ENCODE data around the gene PCLO. TPM values are rescaled to one million over a fixed set of nuclear protein-coding genes. Genes with fewer than 3 reads are reported as not detected.
"Not testable (repeated sequence)": the region's sequence is repeated elsewhere in the genome, so short reads cannot be mapped to it uniquely, and the experiment has no call there.

The PCLO gene
- total RNA-seq, 1 donor from 2014 or later, result not detected

DNA sequence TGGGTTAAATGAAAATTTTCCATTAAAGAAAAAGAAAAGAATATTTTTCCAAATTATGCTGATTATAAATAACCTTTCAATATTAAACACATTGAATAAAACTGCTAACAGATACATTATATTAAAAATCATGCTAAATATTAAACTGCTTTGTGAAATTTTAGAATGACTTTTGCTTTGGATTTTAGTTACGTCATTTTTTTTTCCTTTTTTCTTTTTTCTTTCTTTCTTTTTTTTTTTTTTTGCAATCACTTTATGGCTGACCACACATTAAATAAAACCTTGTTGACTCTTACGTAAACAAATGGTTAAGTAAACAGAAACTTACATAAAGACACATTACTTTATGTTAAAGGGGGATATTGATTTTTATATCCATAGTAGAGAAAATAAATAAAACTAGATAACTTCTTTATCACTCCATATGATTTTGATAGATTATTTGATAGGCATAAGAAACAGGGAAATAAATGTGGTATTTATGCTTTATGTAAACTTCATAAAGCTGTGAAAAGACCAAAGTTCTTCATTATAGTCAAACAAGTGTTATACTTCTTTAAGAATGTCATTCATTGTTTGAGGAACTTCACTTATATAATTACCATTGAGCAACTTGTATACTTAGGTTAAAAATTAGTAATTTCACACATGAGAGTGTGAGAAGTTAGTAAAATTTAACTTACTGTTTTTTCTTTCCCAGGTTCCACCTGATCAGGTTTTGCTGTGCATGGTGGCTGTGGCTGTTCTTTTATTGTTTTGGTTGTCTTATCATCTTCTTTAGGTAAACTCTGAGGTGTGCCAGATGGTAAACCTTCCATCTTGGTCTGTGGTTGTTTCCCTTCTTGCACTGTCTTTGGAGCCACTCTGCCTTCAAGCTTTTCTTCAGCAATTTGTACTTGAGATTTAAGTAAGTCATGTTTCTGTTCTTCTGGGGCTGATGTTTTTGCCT, 197.3 kb downstream of the PCLO start:
- intact Hi-C loops (cut with micrococcal nuclease), result no loop called here

- intact Hi-C loops (cut with micrococcal nuclease), result no loop called here
Measured at GRCh38 chr7:82964150-82964882, 198.4 kb downstream of the PCLO start.

- intact Hi-C loops (cut with micrococcal nuclease), result no loop called here
Measured at GRCh38 chr7:82961240-82961639, 201.4 kb downstream of the PCLO start.

DNA sequence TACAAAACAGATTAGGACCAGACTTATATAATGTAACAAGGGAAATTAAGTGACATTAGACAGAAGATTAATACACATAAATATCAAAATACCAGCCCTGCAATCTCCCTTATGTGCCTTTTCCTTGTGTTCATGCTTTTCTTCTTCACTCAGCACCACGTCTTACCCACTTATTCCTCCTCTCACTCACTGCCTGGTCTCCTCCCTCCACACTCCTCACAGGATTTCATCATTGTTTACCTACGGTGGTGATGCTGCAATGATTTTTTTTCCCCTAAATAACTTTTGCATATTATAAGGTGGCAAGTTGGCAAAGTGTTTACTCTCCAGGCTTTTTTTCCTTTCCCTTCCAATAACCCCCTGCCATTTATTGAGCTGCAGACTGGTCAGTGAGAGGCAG, 203.2 kb downstream of the PCLO start:
- intact Hi-C loops (cut with micrococcal nuclease), result no loop called here

GRCh38 chr7:82957521-82957920, 205.2 kb downstream of the PCLO start:
- intact Hi-C loops (cut with micrococcal nuclease), result no loop called here

DNA sequence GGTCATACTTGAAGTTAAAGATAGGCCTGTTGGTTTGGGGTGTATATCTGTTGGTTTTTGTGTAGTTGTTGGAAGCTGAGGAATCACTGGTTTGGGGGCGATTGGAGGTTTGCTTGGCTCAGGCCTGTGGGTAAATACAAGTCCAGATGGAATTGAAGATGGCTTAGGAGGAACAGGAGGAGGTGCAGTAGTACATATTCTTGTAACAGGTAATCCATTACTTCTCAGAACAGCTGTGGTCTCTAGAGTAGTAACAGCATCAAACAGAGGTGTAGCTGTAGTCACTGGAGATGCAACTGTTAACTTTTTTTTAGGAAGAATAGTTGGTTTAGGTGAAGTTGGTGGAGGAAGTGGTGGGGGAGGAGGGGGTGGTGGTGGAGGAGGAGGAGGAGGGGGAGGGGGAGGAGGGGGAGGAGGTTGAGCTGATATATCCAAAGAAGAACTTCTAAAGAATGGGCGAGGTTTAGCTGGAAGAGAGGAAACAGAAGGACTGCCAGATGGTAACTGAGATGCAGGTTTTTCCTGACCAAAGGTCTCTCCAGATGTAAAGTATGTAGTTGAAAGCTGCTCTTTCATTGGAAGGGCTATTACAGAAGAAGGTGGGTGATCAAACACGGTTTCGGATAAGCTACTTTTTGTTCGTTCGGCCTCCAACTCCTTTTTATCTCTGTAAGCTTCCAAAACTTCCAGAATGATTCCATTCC, 209.2 kb downstream of the PCLO start:
- intact Hi-C loops (cut with micrococcal nuclease), result no loop called here

DNA sequence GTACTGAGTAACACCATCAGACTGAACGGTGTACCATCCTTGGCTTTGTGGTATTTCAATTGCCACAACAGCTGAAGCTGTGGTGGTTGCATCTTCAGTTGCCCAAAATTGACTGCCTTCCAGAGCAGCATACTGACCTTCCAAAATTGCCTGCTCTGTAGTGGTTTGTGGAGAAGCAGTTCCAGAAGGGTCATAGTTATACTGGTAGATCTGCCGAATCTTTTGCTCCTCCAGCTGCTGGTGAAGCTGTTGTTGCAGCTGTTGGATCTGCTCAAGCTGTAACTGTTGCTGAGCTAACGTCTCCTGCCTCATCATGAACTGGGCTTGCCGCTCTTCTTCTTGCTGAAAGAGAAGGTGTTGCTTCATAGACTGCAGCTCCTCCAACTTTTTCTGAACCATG, 212.2 kb downstream of the PCLO start:
- intact Hi-C loops (cut with micrococcal nuclease), result no loop called here

DNA sequence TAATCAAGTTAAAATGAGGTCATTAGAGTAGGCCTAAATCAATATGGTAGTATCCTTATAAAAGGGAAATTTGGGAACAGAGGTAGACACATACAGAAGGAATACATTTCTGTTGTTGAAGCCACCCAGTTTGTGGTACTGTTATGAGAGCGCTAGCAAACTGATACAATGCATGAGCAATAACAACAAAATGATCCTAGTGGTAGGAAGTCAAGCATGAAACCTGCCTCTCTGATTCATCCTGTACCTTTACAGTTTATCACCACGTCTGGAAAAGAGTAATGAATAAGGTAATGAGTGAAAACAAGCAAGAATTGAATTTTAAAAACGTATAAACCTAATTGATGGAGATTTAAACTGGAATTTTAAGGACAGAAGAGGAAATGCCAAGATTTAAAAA, 217.2 kb downstream of the PCLO start:
- intact Hi-C loops (cut with micrococcal nuclease), result no loop called here

DNA sequence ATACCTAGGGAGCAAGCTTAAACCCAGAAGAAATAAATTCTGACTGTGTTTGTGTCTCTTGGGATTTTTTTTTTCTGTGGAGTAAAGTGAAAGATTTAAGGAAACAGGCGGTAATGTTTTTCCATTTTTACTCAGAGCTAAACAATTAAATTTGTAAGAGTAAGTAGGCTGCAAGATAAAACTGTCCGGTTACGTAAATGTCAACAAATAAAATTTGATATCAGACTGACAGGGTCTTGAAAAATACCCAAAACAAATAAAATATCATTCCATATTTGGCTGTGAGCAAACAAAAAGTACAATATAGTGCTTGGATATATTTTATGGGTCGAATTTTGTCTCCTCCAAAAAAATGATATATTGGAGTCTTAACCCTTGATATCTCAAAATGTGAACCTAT, 217.6 kb downstream of the PCLO start:
- intact Hi-C loops (cut with micrococcal nuclease), result no loop called here

DNA sequence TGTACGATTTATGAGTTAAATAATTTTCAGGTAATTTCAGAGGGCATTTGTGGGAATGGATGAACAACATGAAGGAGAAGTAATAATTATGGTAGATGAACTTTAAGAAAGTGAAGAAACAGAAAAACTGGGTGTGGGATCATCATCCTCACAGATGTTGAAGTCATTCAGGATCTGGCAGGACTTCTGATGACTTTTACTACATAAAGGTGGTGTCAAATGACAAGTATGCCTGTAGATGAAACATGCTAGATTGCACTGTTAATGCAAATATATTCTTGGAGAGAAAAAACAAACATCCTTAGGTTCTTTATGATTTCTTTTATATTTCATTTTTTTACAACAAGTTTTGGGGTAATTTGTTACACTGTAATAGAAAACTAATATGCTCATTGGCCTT, 230.2 kb downstream of the PCLO start:
- intact Hi-C loops (cut with micrococcal nuclease), result loop anchor here (5.0 kb wide), 1 partner anchor 50 kb away; no protein-coding TSS in a partner anchor

GRCh38 chr7:82926477-82926876, 236.2 kb downstream of the PCLO start:
- intact Hi-C loops (cut with micrococcal nuclease), result no loop called here

DNA sequence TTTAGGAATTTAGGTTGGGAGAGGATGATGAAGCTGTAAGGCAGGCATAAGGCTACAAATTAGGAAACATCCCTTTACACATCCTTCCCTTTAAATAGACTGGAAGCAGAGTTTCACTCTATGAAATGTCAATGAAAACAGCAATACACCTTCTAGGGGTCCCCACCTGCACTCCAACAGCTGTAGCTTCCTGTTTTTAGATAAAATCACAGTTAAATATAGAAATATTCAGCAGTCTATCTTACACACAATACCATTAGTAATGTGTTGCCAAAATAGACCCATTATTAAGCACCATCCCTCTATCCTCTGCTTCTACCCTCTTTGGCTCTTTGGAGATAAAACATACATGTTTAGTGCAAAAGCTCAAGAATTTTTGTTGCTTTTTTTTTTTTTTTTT, 237.4 kb downstream of the PCLO start:
- intact Hi-C loops (cut with micrococcal nuclease), result no loop called here

DNA sequence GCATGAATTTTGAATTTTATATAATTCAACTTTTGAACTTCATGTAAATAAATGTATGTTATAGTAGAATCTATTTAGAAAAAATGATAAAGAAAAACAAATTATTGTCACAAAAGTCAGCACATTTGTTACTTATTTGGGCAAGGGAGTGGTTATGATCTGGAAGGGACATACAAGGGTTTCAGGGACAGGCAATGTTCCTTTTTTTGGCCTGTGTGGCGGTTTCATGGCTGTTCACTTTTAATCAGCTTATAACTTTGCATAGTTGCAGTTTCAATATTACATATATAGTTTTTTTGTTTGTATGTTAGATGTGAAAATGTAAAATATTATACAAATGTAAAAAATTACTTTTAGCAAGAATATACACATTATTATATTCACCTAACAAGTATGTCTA, 256.2 kb downstream of the PCLO start:
- intact Hi-C loops (cut with micrococcal nuclease), result no loop called here

GRCh38 chr7:82904871-82905270, 257.8 kb downstream of the PCLO start:
- intact Hi-C loops (cut with micrococcal nuclease), result no loop called here

- intact Hi-C loops (cut with micrococcal nuclease), result not testable (repeated sequence)
Measured at GRCh38 chr7:82901098-82901497, 261.6 kb downstream of the PCLO start.

GRCh38 chr7:82897500-82897899, 265.2 kb downstream of the PCLO start:
- intact Hi-C loops (cut with micrococcal nuclease), result no loop called here

- intact Hi-C loops (cut with micrococcal nuclease), result not testable (repeated sequence)
Measured at GRCh38 chr7:82894341-82894740, 268.3 kb downstream of the PCLO start.

GRCh38 chr7:82886324-82886723, 276.4 kb downstream of the PCLO start:
- intact Hi-C loops (cut with micrococcal nuclease), result loop anchor here (1.0 kb wide), 1 partner anchor 14 kb away; no protein-coding TSS in a partner anchor

DNA sequence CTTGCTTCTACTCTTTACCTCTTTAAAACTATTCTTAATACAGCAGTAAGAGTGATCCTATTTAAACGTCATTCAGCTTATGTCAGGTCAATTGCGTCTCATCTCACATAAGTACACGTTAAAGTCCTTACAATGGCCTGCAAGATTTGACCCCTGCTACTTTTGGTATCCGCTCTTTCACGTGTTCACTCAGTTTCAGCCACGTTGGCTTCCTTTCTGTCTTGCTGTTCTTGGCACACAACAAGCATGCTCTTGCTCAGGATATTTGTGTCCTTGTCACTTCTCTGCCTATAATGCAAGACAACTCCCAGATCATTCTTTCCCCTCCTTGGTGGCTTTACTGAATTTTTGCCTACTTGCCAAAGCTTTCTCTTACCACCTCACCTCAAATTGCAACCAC, 296.8 kb downstream of the PCLO start:
- intact Hi-C loops (cut with micrococcal nuclease), result no loop called here

- intact Hi-C loops (cut with micrococcal nuclease), result no loop called here
Measured at GRCh38 chr7:82859106-82859850, 303.4 kb downstream of the PCLO start.

- intact Hi-C loops (cut with micrococcal nuclease), result no loop called here
Measured at GRCh38 chr7:82851121-82851520, 311.6 kb downstream of the PCLO start.

All from T-helper 1 cell treated with Interleukin-12 subunit alpha and Interleukin-12 subunit beta and Interleukin-4 antibody, amounts not matched to agents 30 ng/mL and 1 ng/mL, for 36 hours (primary cell).